Adipocyte (in vitro differentiated cells): ENCODE data around the gene AREG.

Experiments
- DNase-seq: peaks from one replicate; pipeline ENCODE4 v3.0.0-alpha.2; 2015; ENCODE audit warnings: low read depth
- H3K27me3 ChIP-seq: replicated peaks from 2 replicates; pipeline ENCODE4 v1.7.0; 2013; ENCODE audit warnings: mild to moderate bottlenecking, low read length, moderate library complexity; ENCODE audit not compliant: control insufficient read depth, insufficient read depth
- H3K36me3 ChIP-seq: 2 replicates; pipeline ENCODE4 v1.7.0; 2013; ENCODE audit warnings: low read length, mild to moderate bottlenecking, moderate library complexity; ENCODE audit not compliant: control insufficient read depth, insufficient read depth, severe bottlenecking
- H3K4me1 ChIP-seq: 2 replicates; pipeline ENCODE4 v1.7.0; 2013; ENCODE audit warnings: mild to moderate bottlenecking, low read length, moderate library complexity; ENCODE audit not compliant: control insufficient read depth, insufficient read depth
- H3K4me3 ChIP-seq: 2 replicates; pipeline ENCODE4 v1.7.0; 2013; ENCODE audit warnings: mild to moderate bottlenecking, low read length, moderate library complexity
- H3K9ac ChIP-seq: 2 replicates; pipeline ENCODE4 v1.7.0; 2013; ENCODE audit warnings: mild to moderate bottlenecking, low read length, moderate library complexity
- H3K9me3 ChIP-seq: 2 replicates; pipeline ENCODE4 v1.7.0; 2013; ENCODE audit warnings: mild to moderate bottlenecking, low read length, moderate library complexity; ENCODE audit not compliant: control insufficient read depth

AREG gene

GRCh38 chr4:74433541-74434172 lies 11.3 kb upstream of the AREG start:
- no peaks in the 10 kb centered on the region for H3K27me3 ChIP-seq
- no peak overlapping the region for H3K9ac ChIP-seq
- DNase-seq: no peak
- H3K4me3 ChIP-seq: no peak overlapping the region
- H3K4me1 ChIP-seq: no peaks in the 10 kb centered on the region
- H3K9me3 ChIP-seq: no peaks in the 10 kb centered on the region
- no peaks in the 10 kb centered on the region for H3K36me3 ChIP-seq

- H3K4me1 ChIP-seq: no peaks in the 10 kb centered on the region
- H3K9ac ChIP-seq: no peak overlapping the region
- no peaks in the 10 kb centered on the region for H3K27me3 ChIP-seq
- H3K9me3 ChIP-seq: no peaks in the 10 kb centered on the region
- DNase-seq: no peak
- no peaks in the 10 kb centered on the region for H3K36me3 ChIP-seq
- H3K4me3 ChIP-seq: no peak overlapping the region
Observed at GRCh38 chr4:74435296-74435695, 9.6 kb upstream of the AREG start.

- H3K4me1 ChIP-seq: no peaks in the 10 kb centered on the region
- H3K9ac ChIP-seq: no peak overlapping the region
- no peaks in the 10 kb centered on the region for H3K9me3 ChIP-seq
- H3K27me3 ChIP-seq: no peaks in the 10 kb centered on the region
- no peak for DNase-seq
- no peaks in the 10 kb centered on the region for H3K36me3 ChIP-seq
- no peak overlapping the region for H3K4me3 ChIP-seq
Observed at GRCh38 chr4:74437866-74438265, 7.1 kb upstream of the AREG start.

- Histone ChIP-seq H3K9ac (no peak overlapping the region), H3K4me3 (no peak overlapping the region), H3K27me3 (no peaks in the 10 kb centered on the region), H3K9me3 (no peaks in the 10 kb centered on the region), H3K4me1 (no peaks in the 10 kb centered on the region), H3K36me3 (no peaks in the 10 kb centered on the region)
- no peak for DNase-seq
Observed at GRCh38 chr4:74438661-74439060, 6.3 kb upstream of the AREG start.

- Histone ChIP-seq H3K27me3 (no peaks in the 10 kb centered on the region), H3K9me3 (no peaks in the 10 kb centered on the region), H3K4me3 (no peak overlapping the region), H3K4me1 (no peaks in the 10 kb centered on the region), H3K9ac (no peak overlapping the region), H3K36me3 (no peaks in the 10 kb centered on the region)
- DNase-seq: no peak
Observed at GRCh38 chr4:74439952-74440351, 5.0 kb upstream of the AREG start.

- Histone ChIP-seq H3K4me1 (peaks cover under 1% of the 10 kb centered on the region), H3K9me3 (no peaks in the 10 kb centered on the region), H3K4me3 (no peak overlapping the region), H3K27me3 (no peaks in the 10 kb centered on the region), H3K9ac (no peak overlapping the region), H3K36me3 (no peaks in the 10 kb centered on the region)
- DNase-seq: no peak
Observed at GRCh38 chr4:74440356-74440755, 4.6 kb upstream of the AREG start.

- Histone ChIP-seq H3K9ac (no peak overlapping the region), H3K4me3 (no peak overlapping the region), H3K9me3 (no peaks in the 10 kb centered on the region), H3K4me1 (peaks cover 4% of the 10 kb centered on the region), H3K36me3 (no peaks in the 10 kb centered on the region), H3K27me3 (no peaks in the 10 kb centered on the region)
- no peak for DNase-seq
Observed at GRCh38 chr4:74441744-74442143, 3.2 kb upstream of the AREG start.

- Histone ChIP-seq H3K9me3 (no peaks in the 10 kb centered on the region), H3K4me3 (no peak overlapping the region), H3K4me1 (peaks cover 16% of the 10 kb centered on the region), H3K36me3 (no peaks in the 10 kb centered on the region), H3K27me3 (no peaks in the 10 kb centered on the region), H3K9ac (no peak overlapping the region)
- no peak for DNase-seq
Observed at GRCh38 chr4:74446193-74446868, 1.4 kb downstream of the AREG start.

- Histone ChIP-seq H3K36me3 (no peaks in the 10 kb centered on the region), H3K4me1 (peaks cover 21% of the 10 kb centered on the region), H3K9me3 (no peaks in the 10 kb centered on the region), H3K27me3 (no peaks in the 10 kb centered on the region), H3K9ac (no peak overlapping the region), H3K4me3 (no peak overlapping the region)
- no peak for DNase-seq
Observed at GRCh38 chr4:74446896-74447295, 2.0 kb downstream of the AREG start.

GRCh38 chr4:74447636-74448233 lies 2.8 kb downstream of the AREG start:
- no peak overlapping the region for H3K4me3 ChIP-seq

GRCh38 chr4:74449571-74450297 lies 4.8 kb downstream of the AREG start:
- H3K27me3 ChIP-seq: no peaks in the 10 kb centered on the region
- H3K9me3 ChIP-seq: no peaks in the 10 kb centered on the region
- H3K9ac ChIP-seq: no peak overlapping the region
- DNase-seq: no peak
- no peak overlapping the region for H3K4me3 ChIP-seq
- no peaks in the 10 kb centered on the region for H3K36me3 ChIP-seq
- peaks cover 21% of the 10 kb centered on the region for H3K4me1 ChIP-seq

More at GRCh38 chr4:74447636-74448233, 2.8 kb downstream of the AREG start:
- no peaks in the 10 kb centered on the region for H3K9me3 ChIP-seq
- no peaks in the 10 kb centered on the region for H3K36me3 ChIP-seq
- H3K4me1 ChIP-seq: peaks cover 21% of the 10 kb centered on the region
- H3K27me3 ChIP-seq: no peaks in the 10 kb centered on the region
- DNase-seq: no peak
- no peak overlapping the region for H3K9ac ChIP-seq
